GM23338 (cell line): ENCODE data around the gene PNPLA1. TPM values are rescaled to one million over a fixed set of nuclear protein-coding genes. Genes with fewer than 3 reads are reported as not detected.

Source experiments
- ATAC-seq: fragments of 200-7000 bp; cut with Tn5 transposase; 3 replicates; pipeline ENCODE4 v1.9.1; 2020
- DNase-seq: peaks from one replicate; pipeline ENCODE4 v3.0.0-alpha.2; 2015; ENCODE audit warnings: low spot score
- H2AFZ ChIP-seq: fragments of 200-600 bp; sonication (generic); 2 replicates; pipeline ENCODE4 v1.8.0; 2016; ENCODE audit warnings: antibody characterized with exemption, mild to moderate bottlenecking, moderate library complexity
- H3F3A ChIP-seq: fragments of 200-600 bp; sonication (generic); replicated peaks from 2 replicates; pipeline ENCODE4 v1.8.0; 2017; ENCODE audit warnings: antibody characterized with exemption, mixed run types, low read depth
- H3K27ac ChIP-seq: fragments of 200-600 bp; sonication (generic); 2 replicates; pipeline ENCODE4 v1.6.1; 2016; ENCODE audit warnings: low read depth
- H3K27me3 ChIP-seq: fragments of 200-600 bp; sonication (generic); 2 replicates; pipeline ENCODE4 v1.8.0; 2016; ENCODE audit warnings: mild to moderate bottlenecking, mixed run types, moderate library complexity; ENCODE audit not compliant: insufficient read depth
- H3K36me3 ChIP-seq: fragments of 200-600 bp; sonication (generic); 2 replicates; pipeline ENCODE4 v1.8.0; 2016; ENCODE audit warnings: mild to moderate bottlenecking; ENCODE audit not compliant: insufficient read depth
- H3K4me1 ChIP-seq: fragments of 200-600 bp; sonication (generic); 2 replicates; pipeline ENCODE4 v1.8.0; 2016; ENCODE audit warnings: mild to moderate bottlenecking, moderate library complexity; ENCODE audit not compliant: insufficient read depth
- H3K4me2 ChIP-seq: fragments of 200-600 bp; sonication (generic); 2 replicates; pipeline ENCODE4 v1.7.1; 2017; ENCODE audit warnings: mixed run types
- H3K4me3 ChIP-seq: fragments of 200-600 bp; sonication (generic); 2 replicates; pipeline ENCODE4 v1.6.1; 2016; ENCODE audit warnings: mixed run types
- H3K79me2 ChIP-seq: fragments of 200-600 bp; sonication (generic); replicated peaks from 2 replicates; pipeline ENCODE4 v1.8.0; 2017; ENCODE audit warnings: mild to moderate bottlenecking; ENCODE audit not compliant: insufficient read depth
- H3K9me2 ChIP-seq: fragments of 200-600 bp; sonication (generic); 2 replicates; pipeline ENCODE4 v1.8.0; 2017; ENCODE audit not compliant: insufficient read depth
- H4K20me1 ChIP-seq: fragments of 200-600 bp; sonication (generic); replicated peaks from 2 replicates; pipeline ENCODE4 v1.8.0; 2017; ENCODE audit warnings: mild to moderate bottlenecking; ENCODE audit not compliant: insufficient read depth
- H3K27ac Mint-ChIP-seq: 2 replicates; pipeline ENCODE4 v1.8.0; 2020; ENCODE audit warnings: inconsistent platforms, mild to moderate bottlenecking, moderate library complexity, mixed read lengths
- H3K27me3 Mint-ChIP-seq: 3 replicates; pipeline ENCODE4 v1.8.0; 2022; ENCODE audit warnings: low read depth, mild to moderate bottlenecking, moderate library complexity, mixed read lengths, inconsistent platforms; ENCODE audit not compliant: insufficient read depth, poor library complexity
- H3K36me3 Mint-ChIP-seq: 3 replicates; pipeline ENCODE4 v1.8.0; 2021; ENCODE audit warnings: low read depth, mild to moderate bottlenecking, inconsistent platforms, moderate library complexity, mixed read lengths
- H3K4me1 Mint-ChIP-seq: 3 replicates; pipeline ENCODE4 v1.8.0; 2020; ENCODE audit warnings: mild to moderate bottlenecking, inconsistent platforms, mixed read lengths
- H3K4me3 Mint-ChIP-seq: 3 replicates; pipeline ENCODE4 v1.8.0; 2021; ENCODE audit warnings: moderate library complexity, mild to moderate bottlenecking, inconsistent platforms, mixed read lengths
- H3K9me3 Mint-ChIP-seq: 3 replicates; pipeline ENCODE4 v1.8.0; 2020; ENCODE audit warnings: moderate library complexity, mild to moderate bottlenecking, inconsistent platforms, mixed read lengths
- CREB1 ChIP-seq: fragments of 250-450 bp; sonication (Bioruptor Pico); IDR thresholded peaks from 2 replicates; pipeline ENCODE4 v1.5.0; 2020; ENCODE audit warnings: low read depth, mild to moderate bottlenecking, moderate library complexity
- CTCF ChIP-seq, 2 experiments: fragments of 200-600 bp in 1 of 2; sonication (generic) in 1 of 2; conservative IDR thresholded peaks; 2 replicates each; pipeline versions ENCODE4 v1.5.1 to v1.6.1; 2016 to 2017; ENCODE audit warnings: antibody characterized with exemption in 2 of 2, low read depth in 2 of 2, mild to moderate bottlenecking in 2 of 2, moderate library complexity in 1 of 2
- EZH2 ChIP-seq: fragments of 200-600 bp; sonication (generic); IDR thresholded peaks from one replicate; pipeline ENCODE4 v1.8.0; 2017; ENCODE audit warnings: antibody characterized with exemption, mild to moderate bottlenecking, low read depth; ENCODE audit not compliant: unreplicated experiment
- EZH2phosphoT487 ChIP-seq: fragments of 200-600 bp; sonication (generic); IDR thresholded peaks from one replicate; pipeline ENCODE4 v1.8.1; 2018; ENCODE audit warnings: antibody characterized with exemption; ENCODE audit not compliant: unreplicated experiment
- JUNB ChIP-seq: IDR thresholded peaks from one replicate; pipeline ENCODE4 v1.6.1; 2016; ENCODE audit warnings: antibody characterized with exemption; ENCODE audit not compliant: unreplicated experiment
- NANOG ChIP-seq: IDR thresholded peaks from 2 replicates; pipeline ENCODE4 v1.6.1; 2016; ENCODE audit warnings: antibody characterized with exemption, borderline replicate concordance
- POLR2AphosphoS5 ChIP-seq: IDR thresholded peaks from 2 replicates; pipeline ENCODE4 v1.6.1; 2016; ENCODE audit warnings: antibody characterized with exemption, low read depth
- REST ChIP-seq: IDR thresholded peaks from one replicate; pipeline ENCODE4 v1.6.1; 2018; ENCODE audit warnings: antibody characterized with exemption; ENCODE audit not compliant: unreplicated experiment
- STAT1 ChIP-seq: IDR thresholded peaks from one replicate; pipeline ENCODE4 v1.6.1; 2016; ENCODE audit warnings: antibody characterized with exemption; ENCODE audit not compliant: unreplicated experiment
- ZNF114 ChIP-seq: fragments of 250-450 bp; sonication (Bioruptor Pico); IDR thresholded peaks from 2 replicates; pipeline ENCODE4 v1.5.0; 2020; ENCODE audit warnings: mild to moderate bottlenecking, moderate library complexity
- ZNF331 ChIP-seq: fragments of 250-450 bp; sonication (Bioruptor Pico); IDR thresholded peaks from 2 replicates; pipeline ENCODE4 v1.5.0; 2020; ENCODE audit warnings: low read depth, mild to moderate bottlenecking, moderate library complexity
- polyA plus RNA-seq: library from polyadenylated mRNA; unstranded; fragments of >200 nt; fragmentation: Nextera tagmentation; extraction: Ambion mirVana; gene quantifications from 2 replicates; pipeline ENCODE4 v1.2.1, GENCODE V29; 2016
- total RNA-seq: library from RNA; depleted of rRNA; stranded (reverse); fragments of >200 nt; shearing (Covaris generic); gene quantifications from 2 replicates; pipeline ENCODE4 v1.2.3, GENCODE V29; 2014
- TF ChIP-seq, protein P1 (sequence below): fragments of 250-450 bp; sonication (Bioruptor Pico); IDR thresholded peaks from 2 replicates; pipeline ENCODE4 v1.5.0; 2020; ENCODE audit warnings: mild to moderate bottlenecking, moderate library complexity
- TF ChIP-seq, protein P2 (sequence below): IDR thresholded peaks from 2 replicates; pipeline ENCODE4 v1.6.1; 2016; ENCODE audit warnings: antibody characterized with exemption

Gene PNPLA1
- total and polyA plus RNA-seq, 2 experiments from 2014 or later: not detected

- Mint-ChIP-seq H3K9me3 (no peaks in the 10 kb centered on the region), H3K4me3 (no peak overlapping the region), H3K36me3 (0 out of 3 replicates have a peak, but pooled peaks cover 3% of the 10 kb centered on the region), H3K27me3 (peaks cover 1% of the 10 kb centered on the region), H3K4me1 (peaks cover 9% of the 10 kb centered on the region; the same call in 2 of the 3 replicates), H3K27ac (no peak overlapping the region)
- Histone ChIP-seq H3K36me3 (no peaks in the 10 kb centered on the region), H2AFZ (no peak overlapping the region), H3K4me1 (no peaks in the 10 kb centered on the region), H3K27me3 (no peaks in the 10 kb centered on the region), H3K4me3 (no peak overlapping the region), H3K9me2 (no peaks in the 10 kb centered on the region), H4K20me1 (no peaks in the 10 kb centered on the region), H3K27ac (no peak overlapping the region), H3F3A (no peaks in the 10 kb centered on the region), H3K79me2 (no peaks in the 10 kb centered on the region), H3K4me2 (no peak overlapping the region)
- no peak for DNase-seq
- ATAC-seq: peak; percentile 78
- TF ChIP-seq POLR2AphosphoS5 (no peak), CTCF (conservative IDR thresholded peaks at IDR 0.05; ENCODE audit: low read depth in 2 of 2) (no peak), EZH2phosphoT487 (no peak), REST (no peak), EZH2 (no peak), CREB1 (CRISPR knock-in tag) (no peak), ZNF114 (CRISPR knock-in tag) (no peak), ZNF331 (CRISPR knock-in tag) (no peak), NANOG (no peak), STAT1 (no peak), JUNB (no peak)
- TF ChIP-seq, protein P1, sequence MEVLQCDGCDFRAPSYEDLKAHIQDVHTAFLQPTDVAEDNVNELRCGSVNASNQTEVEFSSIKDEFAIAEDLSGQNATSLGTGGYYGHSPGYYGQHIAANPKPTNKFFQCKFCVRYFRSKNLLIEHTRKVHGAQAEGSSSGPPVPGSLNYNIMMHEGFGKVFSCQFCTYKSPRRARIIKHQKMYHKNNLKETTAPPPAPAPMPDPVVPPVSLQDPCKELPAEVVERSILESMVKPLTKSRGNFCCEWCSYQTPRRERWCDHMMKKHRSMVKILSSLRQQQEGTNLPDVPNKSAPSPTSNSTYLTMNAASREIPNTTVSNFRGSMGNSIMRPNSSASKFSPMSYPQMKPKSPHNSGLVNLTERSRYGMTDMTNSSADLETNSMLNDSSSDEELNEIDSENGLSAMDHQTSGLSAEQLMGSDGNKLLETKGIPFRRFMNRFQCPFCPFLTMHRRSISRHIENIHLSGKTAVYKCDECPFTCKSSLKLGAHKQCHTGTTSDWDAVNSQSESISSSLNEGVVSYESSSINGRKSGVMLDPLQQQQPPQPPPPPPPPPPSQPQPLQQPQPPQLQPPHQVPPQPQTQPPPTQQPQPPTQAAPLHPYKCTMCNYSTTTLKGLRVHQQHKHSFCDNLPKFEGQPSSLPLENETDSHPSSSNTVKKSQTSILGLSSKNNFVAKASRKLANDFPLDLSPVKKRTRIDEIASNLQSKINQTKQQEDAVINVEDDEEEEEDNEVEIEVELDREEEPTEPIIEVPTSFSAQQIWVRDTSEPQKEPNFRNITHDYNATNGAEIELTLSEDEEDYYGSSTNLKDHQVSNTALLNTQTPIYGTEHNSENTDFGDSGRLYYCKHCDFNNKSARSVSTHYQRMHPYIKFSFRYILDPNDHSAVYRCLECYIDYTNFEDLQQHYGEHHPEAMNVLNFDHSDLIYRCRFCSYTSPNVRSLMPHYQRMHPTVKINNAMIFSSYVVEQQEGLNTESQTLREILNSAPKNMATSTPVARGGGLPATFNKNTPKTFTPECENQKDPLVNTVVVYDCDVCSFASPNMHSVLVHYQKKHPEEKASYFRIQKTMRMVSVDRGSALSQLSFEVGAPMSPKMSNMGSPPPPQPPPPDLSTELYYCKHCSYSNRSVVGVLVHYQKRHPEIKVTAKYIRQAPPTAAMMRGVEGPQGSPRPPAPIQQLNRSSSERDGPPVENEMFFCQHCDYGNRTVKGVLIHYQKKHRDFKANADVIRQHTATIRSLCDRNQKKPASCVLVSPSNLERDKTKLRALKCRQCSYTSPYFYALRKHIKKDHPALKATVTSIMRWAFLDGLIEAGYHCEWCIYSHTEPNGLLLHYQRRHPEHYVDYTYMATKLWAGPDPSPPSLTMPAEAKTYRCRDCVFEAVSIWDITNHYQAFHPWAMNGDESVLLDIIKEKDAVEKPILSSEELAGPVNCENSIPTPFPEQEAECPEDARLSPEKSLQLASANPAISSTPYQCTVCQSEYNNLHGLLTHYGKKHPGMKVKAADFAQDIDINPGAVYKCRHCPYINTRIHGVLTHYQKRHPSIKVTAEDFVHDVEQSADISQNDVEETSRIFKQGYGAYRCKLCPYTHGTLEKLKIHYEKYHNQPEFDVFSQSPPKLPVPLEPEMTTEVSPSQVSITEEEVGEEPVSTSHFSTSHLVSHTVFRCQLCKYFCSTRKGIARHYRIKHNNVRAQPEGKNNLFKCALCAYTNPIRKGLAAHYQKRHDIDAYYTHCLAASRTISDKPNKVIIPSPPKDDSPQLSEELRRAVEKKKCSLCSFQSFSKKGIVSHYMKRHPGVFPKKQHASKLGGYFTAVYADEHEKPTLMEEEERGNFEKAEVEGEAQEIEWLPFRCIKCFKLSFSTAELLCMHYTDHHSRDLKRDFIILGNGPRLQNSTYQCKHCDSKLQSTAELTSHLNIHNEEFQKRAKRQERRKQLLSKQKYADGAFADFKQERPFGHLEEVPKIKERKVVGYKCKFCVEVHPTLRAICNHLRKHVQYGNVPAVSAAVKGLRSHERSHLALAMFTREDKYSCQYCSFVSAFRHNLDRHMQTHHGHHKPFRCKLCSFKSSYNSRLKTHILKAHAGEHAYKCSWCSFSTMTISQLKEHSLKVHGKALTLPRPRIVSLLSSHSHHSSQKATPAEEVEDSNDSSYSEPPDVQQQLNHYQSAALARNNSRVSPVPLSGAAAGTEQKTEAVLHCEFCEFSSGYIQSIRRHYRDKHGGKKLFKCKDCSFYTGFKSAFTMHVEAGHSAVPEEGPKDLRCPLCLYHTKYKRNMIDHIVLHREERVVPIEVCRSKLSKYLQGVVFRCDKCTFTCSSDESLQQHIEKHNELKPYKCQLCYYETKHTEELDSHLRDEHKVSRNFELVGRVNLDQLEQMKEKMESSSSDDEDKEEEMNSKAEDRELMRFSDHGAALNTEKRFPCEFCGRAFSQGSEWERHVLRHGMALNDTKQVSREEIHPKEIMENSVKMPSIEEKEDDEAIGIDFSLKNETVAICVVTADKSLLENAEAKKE (CRISPR knock-in tag): no peak
- TF ChIP-seq, protein P2, sequence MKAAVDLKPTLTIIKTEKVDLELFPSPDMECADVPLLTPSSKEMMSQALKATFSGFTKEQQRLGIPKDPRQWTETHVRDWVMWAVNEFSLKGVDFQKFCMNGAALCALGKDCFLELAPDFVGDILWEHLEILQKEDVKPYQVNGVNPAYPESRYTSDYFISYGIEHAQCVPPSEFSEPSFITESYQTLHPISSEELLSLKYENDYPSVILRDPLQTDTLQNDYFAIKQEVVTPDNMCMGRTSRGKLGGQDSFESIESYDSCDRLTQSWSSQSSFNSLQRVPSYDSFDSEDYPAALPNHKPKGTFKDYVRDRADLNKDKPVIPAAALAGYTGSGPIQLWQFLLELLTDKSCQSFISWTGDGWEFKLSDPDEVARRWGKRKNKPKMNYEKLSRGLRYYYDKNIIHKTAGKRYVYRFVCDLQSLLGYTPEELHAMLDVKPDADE: no peak
Measured at GRCh38 chr6:36314221-36315014, 44.6 kb downstream of the PNPLA1 start.
